SK-N-MC (cell line): ENCODE results near the gene COL9A1.

ENCODE experiments used
- EZH2 ChIP-seq: fragments of 200-600 bp; sonication (generic); IDR thresholded peaks from one replicate; pipeline ENCODE4 v1.6.1; 2017; ENCODE audit warnings: antibody characterized with exemption
- POLR2AphosphoS5 ChIP-seq: IDR thresholded peaks from 2 replicates; pipeline ENCODE4 v1.6.1; 2012; ENCODE audit warnings: mild to moderate bottlenecking, low read depth, low read length, borderline replicate concordance

- TF ChIP-seq POLR2AphosphoS5 (no peak), EZH2 (no peak)
Observed at GRCh38 chr6:70258483-70258882, 44.4 kb downstream of the COL9A1 start.
